Activated CD4-positive, alpha-beta T cell treated with anti-CD3 and anti-CD28 coated beads, Interleukin-10, Interleukin-2, amounts not matched to agents 100 ng/mL and 50 ng/mL, durations not matched to agents 16 hours and 8 hours (primary cell): ENCODE data around the gene LMBRD1.

Source experiments
- DNase-seq: peaks from one replicate; pipeline ENCODE4 v3.0.0-alpha.2; 2020

The LMBRD1 gene

GRCh38 chr6:69627625-69628024 is 169.2 kb downstream of the LMBRD1 start:
- no peak for DNase-seq

GRCh38 chr6:69624944-69625343 is 171.9 kb downstream of the LMBRD1 start:
- DNase-seq = no peak
